SIG-M5 (cell line): Measurements from ENCODE around the gene GADD45GIP1.
"Not testable (repeated sequence)": the region's sequence is repeated elsewhere in the genome, so short reads cannot be mapped to it uniquely, and the experiment has no call there.

Source experiments
- DNase-seq: peaks from one replicate; lab custom pipeline; 2025; lab: John Stamatoyannopoulos, UW

The GADD45GIP1 gene

DNA sequence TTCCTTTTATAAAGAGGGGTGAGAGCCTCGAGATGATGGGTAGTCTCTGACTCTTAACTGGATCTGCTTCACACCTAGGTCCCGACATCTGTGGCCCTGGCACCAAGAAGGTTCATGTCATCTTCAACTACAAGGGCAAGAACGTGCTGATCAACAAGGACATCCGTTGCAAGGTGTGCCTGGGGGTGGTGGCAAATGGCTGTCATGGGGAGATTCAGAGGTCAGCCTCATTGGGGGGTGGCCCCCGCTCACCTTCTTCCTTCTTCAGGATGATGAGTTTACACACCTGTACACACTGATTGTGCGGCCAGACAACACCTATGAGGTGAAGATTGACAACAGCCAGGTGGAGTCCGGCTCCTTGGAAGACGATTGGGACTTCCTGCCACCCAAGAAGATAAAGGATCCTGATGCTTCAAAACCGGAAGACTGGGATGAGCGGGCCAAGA, 17.0 kb downstream of the GADD45GIP1 start:
- DNase-seq: no peak

DNA sequence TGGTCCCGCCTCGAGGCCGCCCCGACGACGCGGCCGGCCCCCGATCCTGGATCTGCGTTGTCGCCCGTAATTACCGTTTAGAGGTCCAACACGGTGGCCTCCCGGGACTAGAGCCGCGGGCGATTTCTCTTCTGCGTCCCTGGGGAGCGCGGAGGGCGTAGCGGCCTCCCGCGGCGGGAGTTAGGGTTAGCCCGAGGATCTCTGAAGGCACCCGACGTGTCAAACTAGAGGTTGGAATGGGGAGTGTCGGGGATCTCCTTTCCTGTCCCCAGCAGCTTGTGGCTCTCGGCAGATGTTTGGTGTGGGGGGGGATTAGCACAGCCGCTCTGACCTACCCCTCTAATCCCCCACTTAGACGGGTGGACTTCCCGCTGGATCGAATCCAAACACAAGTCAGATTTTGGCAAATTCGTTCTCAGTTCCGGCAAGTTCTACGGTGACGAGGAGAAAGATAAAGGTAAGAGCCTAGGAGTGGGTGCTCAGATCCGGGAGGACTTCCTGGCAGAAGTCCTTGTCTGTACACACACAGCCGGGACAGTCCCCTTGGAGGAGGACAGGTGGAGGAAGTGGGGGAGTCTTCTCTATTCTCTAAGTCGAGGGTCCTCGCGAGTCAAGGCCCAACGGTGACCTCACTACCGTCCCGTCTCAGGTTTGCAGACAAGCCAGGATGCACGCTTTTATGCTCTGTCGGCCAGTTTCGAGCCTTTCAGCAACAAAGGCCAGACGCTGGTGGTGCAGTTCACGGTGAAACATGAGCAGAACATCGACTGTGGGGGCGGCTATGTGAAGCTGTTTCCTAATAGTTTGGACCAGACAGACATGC, 18.0 kb downstream of the GADD45GIP1 start:
- DNase-seq: no peak

DNA sequence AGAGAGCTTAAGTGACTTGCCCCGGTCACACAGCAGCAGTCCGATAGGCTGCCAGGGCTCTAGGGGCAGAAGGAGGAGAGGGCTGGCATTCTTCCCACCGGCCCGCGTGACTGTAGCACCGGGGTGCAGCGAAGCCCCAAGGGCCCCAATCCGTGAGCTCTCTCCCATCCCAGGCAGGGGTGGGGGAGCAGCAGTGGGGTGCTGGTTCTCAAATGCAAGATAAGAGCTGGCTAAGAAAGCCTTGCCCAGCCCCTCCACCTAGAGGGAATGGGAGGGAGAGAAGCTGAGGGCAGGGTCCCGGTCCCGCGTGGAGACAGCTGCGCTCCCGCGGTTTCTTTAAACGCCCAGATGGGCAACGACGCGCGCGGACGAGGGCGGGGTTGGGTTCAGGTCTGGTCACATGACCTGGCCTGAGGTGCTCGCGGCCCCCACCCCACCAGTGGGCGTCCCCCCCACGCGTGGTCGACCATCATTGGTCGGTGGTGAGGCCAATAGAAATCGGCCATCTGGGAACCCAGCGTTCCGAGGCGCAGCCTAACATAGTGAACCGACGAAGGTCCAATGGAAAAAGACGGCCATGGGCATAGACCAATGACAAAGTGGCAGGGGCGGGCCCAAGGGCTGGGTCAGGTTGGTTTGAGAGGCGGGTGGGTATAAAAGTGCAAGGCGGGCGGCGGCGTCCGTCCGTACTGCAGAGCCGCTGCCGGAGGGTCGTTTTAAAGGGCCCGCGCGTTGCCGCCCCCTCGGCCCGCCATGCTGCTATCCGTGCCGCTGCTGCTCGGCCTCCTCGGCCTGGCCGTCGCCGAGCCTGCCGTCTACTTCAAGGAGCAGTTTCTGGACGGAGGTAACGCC, 18.9 kb downstream of the GADD45GIP1 start, which contains the start of gene CALR:
TSS of gene CALR (plus strand) at position 683 of the 852 bp plus-strand sequence. CDS start at position 754, 71 bp downstream.
- peak; percentile 91 for DNase-seq

DNA sequence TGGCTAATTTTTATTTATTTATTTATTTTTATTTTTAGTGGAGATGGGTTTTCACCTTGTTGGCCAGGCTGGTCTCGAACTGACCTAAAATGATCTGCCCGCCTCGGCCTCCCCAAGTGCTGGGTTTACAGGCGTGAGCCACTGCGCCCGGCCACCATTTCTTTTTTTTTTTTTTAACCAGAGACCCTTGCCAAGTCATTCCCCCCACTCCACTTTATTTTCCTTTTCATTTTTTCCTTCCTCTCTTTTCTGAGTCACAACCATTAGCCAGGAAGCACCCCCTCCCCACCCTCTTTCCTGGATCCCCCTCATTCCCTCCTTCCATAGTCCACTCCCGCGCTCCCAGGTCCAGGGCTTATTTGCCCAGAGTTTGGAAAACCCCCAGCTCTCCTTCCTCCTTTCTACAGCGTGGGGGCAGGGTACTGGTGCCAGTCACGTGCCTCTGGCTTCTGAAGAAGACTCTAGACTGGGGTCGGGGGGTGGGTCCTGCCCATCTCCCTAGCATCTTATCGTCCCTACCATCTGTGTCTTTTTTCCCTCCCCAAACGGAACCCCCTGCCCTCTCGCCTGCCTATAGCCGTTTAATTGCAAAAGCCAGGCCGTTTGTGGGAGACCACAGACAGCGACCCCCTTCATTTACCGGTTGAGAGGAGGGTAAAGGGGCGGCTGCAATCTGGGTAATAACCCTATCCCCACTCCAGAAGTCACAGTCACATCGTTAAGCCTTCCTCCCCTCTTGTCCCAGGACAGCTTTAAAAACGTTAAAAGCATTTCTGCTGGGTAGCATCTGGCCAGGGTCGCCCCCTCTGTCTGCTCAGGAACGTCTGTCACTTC, 19.7 kb downstream of the GADD45GIP1 start:
- peak; percentile 86 for DNase-seq

DNA sequence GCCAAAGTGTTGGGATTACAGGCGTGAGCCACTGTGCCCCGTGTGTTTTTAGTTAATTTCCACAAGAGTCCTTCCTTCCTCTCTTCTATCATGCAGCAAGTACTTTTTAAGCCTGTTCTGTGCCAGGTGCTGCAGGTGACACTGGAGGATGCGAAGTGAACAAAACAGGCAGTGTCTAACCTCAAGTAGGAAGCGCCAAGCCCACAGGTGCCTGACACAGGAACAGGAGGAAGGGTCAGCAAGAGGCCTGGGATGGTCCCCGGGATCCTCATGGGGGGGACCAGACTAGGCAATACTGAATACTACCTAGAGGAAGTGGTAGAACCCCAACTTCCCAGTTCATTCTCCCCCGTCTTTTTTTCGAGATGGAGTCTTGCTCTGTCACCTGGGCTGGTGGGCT, 20.4 kb downstream of the GADD45GIP1 start:
- DNase-seq: no peak

DNA sequence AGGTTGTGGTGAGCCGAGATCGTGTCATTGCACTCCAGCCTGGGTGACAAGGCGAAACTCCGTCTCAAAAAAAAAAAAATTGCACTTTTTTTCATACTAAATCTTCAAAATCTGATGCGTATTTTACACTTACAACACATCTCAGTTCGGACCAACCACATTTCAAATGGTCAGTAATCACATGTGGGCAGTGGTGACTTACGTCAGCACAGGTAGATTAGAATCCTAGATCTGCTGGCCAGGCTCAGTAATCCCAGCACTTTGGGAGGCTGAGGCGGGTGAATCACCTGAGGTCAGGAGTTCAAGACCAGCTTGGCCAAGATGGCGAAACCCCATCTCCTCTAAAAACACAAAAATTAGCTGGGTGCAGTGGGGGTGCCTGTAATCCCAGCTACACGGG, 22.0 kb downstream of the GADD45GIP1 start:
- DNase-seq: no peak

DNA sequence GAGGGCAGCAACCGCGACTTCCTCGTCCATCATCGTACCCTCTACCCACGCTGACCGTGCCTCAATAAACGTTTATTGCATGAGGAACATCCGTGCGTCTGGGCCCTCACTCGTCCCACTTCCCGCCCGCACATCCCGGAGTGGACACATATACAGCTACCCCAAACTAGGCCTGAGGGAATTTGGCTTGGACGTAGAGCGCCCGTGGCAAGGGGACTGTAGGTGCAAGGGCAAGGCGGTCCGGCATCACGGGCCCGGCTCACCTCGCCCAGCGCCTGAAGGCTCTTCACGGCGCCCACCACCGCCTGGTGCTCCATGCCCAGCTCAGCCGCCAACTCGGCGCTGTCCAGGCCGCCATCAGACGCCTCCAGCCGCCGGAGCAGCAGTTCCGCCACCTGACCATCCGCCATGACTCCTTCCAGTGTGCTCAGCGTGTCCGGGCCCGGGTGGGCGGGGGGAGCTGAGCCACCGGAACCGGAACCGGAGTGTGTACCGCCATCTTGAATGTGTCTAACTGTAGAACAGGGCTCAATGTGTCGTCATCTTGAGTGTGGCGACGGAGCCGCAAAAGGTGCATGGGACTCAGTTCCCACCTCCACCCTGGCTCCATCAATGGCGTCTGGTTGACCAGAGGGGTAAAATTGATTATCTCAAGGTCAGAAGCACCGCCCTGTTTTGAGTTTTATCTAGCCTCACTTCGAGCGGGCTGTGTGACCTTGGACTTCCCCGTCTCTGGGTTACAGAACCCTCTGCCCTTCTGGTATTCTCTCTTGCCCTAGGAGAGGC, 23.5 kb downstream of the GADD45GIP1 start, which contains the start of gene FARSA:
TSS of gene FARSA (minus strand) at position 425 of the 786 bp plus-strand sequence. CDS start at position 410, 15 bp downstream.
- no peak for DNase-seq

DNA sequence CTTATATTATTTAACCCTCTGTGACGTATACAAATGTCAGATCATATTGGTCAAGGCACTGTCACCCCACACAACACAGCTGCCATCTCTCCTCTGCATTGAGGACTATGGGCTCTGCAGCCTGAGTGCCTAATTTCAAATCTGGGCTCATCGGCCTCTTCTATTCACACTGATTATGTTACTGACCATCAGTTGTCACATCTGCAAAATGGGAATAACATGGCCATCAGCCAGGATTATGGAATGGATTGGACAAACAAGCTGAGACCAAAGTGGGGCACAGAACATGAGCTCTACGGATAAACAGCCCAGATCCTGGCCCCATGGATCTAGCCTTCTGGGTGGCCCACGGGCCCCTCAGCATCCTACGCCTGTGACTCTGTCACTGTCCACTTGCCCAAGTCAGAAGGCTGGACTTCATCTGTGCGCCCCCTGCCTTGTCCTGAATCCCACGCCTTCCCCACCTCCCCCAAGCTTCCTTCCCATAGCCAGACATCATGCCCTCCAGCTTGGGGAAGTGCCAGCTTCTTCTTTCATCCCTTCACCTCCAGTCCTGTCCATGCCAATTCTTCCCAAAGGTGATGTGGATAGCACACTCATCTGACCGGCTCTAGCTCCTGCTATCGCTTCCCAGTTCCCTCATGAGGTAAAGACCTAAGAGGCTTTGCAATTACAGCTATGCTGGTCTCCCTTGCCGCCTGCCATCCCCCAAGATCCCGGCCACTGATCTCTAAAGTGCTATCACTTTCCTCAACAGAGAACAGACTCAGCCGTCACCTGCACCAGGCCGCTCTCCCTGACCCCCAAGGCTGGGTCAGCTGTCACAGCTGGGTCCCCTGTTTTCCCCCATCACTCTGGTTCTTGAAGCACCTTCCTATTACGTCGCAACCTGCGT, 24.4 kb downstream of the GADD45GIP1 start:
- no peak for DNase-seq

DNA sequence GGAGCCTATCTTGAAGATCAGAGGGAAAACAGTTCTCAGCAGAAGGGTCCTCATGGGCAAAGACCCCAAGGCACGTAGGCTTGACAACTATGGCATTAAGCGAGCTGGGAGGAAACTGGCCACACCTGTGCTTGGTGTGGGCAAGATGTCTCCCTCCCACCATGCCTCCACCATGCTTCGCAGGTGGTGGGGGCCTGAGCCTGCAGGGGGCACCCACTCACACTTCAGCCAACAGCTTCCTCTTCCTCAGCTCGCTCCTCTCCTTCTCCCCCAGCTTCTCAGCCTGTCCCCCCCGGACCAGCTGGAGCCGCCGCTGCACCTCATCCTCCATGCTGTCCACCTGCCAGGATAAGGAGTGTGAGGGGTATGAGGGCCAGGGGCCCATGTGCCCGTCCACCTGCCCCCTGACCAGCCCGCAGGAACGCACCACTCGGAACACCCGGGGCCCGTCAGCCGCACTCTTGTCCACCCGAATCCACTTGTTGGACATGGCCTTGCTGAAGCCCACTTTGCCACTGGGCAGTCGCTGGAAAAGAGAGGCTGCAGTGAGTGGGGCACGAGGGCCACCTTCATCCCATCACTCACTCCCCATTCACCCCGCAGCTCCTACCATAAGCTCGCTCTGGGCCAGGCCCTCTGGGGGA, 26.9 kb downstream of the GADD45GIP1 start:
- no peak for DNase-seq

DNA sequence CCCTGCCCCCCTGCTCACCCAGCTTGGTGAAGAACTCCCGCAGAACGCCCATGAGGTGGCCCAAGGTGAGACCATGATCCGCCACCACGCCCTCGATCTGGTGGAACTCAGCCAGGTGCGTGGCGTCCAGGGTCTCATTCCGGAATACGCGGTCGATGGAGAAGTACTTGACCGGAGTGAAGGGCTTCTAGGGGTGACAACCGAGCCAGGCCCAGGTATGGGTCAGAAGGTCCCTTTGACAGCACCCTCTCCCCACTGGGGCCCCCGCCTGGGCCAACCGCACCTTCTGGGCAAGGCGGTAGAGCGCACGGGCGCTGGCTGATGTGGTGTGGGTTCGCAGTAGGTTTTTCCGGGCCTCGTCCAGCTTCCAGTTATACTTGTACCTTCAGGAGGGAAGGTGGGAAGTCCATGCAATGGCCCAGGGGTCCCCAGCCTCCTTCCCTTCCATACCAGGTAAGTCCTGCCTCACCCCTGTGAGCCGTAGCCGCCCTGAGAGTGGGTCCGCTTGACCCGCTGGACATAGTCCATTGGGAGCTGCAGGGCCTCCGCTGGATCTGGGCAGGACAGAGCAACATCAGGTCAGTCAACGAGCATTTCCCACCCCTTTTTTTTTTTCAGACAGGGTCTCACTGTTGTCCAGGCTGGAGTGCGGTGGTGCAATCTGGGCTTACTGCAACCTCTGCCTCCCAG, 32.3 kb downstream of the GADD45GIP1 start:
- DNase-seq: no peak

DNA sequence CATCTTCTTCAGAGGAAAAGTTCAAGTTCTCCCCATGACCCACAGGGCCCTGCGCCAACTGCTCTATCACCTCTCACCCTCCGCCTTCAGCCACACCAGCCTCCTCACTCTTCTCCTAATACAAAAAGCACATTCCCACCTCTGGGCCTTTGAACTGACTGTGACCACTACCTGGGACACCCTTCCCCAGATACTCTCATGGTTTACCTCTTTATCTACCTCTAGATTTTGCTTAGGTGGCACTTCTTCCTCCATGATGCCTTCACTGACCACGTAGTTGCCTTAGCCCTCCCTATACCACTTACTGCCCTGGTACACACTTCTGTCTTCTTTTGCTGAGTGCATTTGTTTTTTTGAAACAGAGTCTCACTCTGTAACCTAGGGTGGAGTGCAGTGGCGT, 34.1 kb downstream of the GADD45GIP1 start:
- DNase-seq: no peak

DNA sequence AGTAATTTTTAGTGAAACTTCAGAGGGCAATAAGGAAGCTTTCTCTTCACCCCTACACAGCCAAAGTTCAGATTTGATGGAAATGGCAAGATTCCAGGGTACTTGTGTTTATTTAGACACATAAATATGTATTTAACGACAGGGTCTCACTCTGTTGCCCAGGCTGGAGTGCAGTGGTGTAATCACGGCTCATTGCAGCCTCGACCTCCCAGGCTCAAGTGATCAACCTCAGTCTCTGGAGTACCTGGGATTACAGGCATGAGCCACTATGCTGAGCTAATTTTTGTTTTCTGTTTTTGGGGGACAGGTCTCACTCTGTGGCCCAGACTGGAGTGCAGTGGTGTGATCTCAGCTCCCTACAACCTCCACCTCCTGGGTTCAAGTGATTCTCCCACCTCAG, 36.0 kb downstream of the GADD45GIP1 start:
- DNase-seq: no peak

DNA sequence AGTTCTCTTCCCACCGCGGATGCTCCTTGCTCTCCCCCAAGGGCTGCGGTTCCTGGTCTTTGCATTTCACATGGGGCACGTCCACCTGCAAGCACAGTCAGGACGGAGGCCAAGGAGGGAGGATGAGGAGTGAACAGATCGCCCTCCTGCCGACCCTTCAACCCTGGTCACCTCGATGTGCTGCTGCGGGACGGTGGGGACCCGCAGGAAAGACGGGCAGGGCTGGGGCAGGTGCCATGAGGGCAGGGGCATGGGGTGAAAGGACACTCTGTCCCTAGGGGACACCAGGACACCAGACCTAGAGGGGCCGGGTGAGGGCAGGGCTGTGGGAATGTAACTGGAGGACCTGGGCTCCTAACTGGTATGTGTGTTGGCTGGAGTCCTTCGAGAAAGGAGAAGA, 38.8 kb downstream of the GADD45GIP1 start:
- DNase-seq: no peak

DNA sequence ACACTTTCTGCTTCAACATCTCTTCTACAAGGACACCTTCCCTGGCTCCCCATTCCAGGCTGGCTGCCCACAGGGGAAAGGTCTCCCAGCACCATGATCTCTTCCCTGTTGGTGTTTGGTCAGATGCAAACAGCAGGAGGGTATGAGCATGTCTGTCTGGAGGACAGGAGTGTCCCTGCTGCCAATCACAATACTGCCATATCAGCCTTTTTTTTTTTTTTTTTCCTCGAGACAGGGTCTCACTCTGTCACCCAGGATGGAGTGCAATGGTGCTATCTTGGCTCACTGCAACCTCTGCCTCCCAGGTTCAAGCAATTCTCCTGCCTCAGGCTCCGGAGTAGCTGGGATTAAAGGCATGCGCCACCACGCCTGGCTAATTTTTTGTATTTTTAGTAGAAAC, 41.2 kb downstream of the GADD45GIP1 start:
- not testable (repeated sequence) for DNase-seq

DNA sequence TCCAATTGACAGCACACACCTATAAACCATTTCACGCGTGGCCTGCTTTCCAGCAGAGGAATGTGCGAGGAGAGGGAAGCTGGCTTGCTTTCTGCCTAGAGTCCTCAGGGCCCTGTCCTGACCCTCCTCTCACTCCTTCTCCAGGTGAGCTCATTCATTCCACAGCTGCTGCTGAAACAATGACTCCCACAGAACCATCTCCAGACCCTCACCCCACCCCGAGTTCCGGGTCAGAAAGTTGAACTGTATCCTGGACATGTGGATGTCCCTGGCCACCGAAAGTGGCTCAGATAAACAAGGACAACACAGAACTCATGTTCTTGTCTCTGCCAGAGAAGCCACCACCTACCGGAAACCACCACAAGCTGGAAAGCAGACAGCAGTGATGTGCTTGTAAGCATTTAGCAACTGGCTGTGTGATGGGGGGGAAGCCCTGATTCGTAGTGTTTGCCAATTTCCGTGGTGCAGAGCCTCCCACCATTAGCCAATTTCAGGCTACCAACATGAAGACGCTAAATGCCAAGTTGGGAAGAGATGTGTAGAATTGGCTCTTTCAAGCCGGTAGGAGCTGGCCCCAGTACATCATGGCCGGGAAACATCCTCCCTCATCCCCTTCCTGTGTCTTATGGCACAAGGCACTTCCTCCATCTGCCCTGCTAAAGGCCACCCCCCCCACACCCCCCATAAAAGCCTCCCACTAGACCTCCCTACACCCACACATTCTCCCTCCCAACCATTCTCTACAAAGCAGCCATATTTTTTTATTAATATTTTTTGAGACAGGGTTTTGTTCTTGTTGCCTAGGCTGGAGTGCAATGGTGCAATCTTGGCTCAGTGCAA, 43.0 kb downstream of the GADD45GIP1 start:
- DNase-seq: peak; percentile 44

DNA sequence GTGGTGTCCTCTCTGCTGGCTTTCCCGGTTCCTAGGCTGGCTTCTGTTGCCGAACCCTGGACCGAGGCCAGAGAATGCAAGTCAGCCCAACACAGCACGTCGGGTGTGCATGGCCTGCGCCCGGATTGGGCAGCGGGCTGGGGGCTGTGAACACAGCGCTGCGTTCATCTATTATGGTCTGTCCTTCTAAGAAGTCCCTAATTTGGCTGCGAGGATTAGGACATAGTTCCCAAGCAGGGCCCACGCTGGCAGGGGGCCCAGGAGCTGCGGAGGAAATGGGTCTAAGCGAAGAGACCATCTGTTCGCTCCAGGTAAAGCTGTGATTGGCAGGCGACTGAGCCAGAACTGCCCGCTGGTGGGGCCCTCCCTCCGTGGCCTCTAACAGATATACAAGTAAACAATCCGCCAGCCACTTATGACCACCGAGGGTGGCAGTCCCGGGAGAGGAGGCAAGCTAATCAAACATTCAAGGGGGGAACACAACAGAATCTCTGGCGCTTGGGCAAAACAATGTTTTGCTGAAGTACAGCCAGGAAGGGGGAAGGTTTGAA, 43.9 kb downstream of the GADD45GIP1 start:
- no peak for DNase-seq

DNA sequence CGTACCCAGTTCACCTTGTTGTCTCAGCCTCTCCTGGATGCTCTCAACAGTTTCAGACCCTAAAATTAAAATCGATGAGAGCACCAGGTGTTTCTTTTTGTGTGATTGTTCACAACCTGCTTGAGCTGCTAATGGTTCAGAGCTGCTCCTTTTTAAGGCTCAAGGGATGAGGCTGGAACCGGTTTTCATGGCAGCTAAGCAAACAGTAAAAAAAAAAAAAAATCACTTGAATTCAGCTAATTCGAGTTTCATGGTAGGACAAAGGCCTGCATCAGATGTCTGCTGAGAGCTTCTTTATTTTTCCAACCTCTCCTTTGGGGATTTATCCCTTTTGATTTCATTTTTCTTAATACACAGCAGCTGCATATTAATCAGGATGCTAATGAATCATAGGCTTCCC, 44.5 kb downstream of the GADD45GIP1 start:
- DNase-seq: no peak

DNA sequence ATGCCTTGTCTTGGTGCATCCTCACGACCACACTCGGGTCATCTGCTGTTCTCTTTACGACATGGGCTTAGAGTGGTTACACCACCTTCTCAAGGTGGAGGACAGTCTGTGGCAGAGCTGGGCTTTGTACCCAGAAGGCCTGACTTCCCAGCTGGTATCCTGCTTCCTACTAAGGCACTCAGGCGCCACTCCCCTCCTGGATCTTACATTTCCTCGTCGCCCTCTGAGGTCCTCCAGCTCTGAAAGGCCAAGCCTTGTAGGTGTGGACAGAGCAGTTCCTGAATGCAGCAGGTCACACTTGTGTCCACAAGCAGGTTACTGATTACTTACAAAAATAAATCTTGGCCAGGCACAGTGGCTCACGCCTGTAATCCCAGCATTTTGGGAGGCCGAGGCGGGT, 49.9 kb downstream of the GADD45GIP1 start:
- DNase-seq: no peak
